ENCODE data around the gene ZNF680.
"Not testable (repeated sequence)": the region's sequence is repeated elsewhere in the genome, so short reads cannot be mapped to it uniquely, and the experiment has no call there.

DNA sequence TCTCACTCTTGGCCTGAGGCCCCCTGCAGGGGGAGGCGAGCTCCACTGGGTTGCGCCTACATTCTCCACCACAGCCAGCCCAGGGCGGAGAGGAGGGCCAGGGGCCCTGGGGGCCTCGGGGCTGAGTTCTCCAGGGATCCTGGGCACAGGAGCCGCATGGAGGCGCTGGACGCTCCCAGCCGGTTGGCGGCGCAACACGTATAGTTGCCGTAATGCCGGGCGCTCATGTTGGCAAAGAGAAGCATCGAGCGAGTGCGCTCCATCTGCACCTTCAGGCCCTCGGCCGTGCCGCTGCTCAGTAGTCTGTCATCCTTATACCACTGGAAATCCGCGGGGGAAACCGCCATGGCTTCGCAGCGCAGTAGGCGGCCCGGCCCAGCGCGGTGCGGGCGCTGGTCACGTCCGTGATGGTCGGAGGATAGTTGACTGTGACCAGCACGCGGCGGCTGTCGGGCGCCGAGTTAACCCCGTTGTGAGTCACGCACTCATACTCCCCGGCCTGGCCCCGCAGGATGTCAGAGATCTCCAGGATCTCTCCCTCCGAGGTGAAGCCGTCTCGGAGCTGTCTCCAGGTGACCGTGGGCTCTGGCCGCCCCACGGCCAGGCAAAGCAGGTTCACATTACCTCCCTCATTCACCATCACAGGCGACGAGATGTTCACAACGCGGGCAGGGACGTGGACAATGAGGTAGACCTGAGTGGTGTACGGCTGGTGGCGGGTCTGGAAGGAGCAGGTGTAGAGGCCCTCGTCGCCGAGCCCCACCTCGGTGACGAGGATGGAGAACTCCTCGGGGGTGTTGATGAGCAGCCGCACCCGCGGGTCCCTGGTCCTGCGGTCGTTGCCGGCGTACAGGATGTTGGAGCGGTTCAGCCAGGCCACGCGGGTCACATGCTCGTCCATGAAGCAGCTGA, 6.8 kb upstream of the ZNF680 start:
- TF ChIP-seq, protein P1, sequence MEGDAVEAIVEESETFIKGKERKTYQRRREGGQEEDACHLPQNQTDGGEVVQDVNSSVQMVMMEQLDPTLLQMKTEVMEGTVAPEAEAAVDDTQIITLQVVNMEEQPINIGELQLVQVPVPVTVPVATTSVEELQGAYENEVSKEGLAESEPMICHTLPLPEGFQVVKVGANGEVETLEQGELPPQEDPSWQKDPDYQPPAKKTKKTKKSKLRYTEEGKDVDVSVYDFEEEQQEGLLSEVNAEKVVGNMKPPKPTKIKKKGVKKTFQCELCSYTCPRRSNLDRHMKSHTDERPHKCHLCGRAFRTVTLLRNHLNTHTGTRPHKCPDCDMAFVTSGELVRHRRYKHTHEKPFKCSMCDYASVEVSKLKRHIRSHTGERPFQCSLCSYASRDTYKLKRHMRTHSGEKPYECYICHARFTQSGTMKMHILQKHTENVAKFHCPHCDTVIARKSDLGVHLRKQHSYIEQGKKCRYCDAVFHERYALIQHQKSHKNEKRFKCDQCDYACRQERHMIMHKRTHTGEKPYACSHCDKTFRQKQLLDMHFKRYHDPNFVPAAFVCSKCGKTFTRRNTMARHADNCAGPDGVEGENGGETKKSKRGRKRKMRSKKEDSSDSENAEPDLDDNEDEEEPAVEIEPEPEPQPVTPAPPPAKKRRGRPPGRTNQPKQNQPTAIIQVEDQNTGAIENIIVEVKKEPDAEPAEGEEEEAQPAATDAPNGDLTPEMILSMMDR (conservative IDR thresholded peaks at IDR 0.05; ENCODE audit: low read depth in 2 of 2): peak; percentile 31 to 47; a peak in 3 of 4 replicates
- not testable (repeated sequence) for TF ChIP-seq POLR2AphosphoS5 (IDR thresholded peaks at IDR 0.05; ENCODE audit: low read depth); EZH2 (IDR thresholded peaks at IDR 0.05; ENCODE audit: low read depth, unreplicated experiment); JUNB (IDR thresholded peaks at IDR 0.05; ENCODE audit: unreplicated experiment); EZH2phosphoT487 (IDR thresholded peaks at IDR 0.05; ENCODE audit: unreplicated experiment); ZNF114 (CRISPR knock-in tag; IDR thresholded peaks at IDR 0.05); ZNF331 (CRISPR knock-in tag; IDR thresholded peaks at IDR 0.05; ENCODE audit: low read depth); STAT1 (IDR thresholded peaks at IDR 0.05; ENCODE audit: unreplicated experiment)
- TF ChIP-seq, protein P2, sequence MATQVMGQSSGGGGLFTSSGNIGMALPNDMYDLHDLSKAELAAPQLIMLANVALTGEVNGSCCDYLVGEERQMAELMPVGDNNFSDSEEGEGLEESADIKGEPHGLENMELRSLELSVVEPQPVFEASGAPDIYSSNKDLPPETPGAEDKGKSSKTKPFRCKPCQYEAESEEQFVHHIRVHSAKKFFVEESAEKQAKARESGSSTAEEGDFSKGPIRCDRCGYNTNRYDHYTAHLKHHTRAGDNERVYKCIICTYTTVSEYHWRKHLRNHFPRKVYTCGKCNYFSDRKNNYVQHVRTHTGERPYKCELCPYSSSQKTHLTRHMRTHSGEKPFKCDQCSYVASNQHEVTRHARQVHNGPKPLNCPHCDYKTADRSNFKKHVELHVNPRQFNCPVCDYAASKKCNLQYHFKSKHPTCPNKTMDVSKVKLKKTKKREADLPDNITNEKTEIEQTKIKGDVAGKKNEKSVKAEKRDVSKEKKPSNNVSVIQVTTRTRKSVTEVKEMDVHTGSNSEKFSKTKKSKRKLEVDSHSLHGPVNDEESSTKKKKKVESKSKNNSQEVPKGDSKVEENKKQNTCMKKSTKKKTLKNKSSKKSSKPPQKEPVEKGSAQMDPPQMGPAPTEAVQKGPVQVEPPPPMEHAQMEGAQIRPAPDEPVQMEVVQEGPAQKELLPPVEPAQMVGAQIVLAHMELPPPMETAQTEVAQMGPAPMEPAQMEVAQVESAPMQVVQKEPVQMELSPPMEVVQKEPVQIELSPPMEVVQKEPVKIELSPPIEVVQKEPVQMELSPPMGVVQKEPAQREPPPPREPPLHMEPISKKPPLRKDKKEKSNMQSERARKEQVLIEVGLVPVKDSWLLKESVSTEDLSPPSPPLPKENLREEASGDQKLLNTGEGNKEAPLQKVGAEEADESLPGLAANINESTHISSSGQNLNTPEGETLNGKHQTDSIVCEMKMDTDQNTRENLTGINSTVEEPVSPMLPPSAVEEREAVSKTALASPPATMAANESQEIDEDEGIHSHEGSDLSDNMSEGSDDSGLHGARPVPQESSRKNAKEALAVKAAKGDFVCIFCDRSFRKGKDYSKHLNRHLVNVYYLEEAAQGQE (IDR thresholded peaks at IDR 0.05; ENCODE audit: unreplicated experiment): not testable (repeated sequence)
- peak; percentile 42; the same call in 1 of the 2 replicates for TF ChIP-seq CREB1 (CRISPR knock-in tag; IDR thresholded peaks at IDR 0.05; ENCODE audit: low read depth)
- TF ChIP-seq, protein P3, sequence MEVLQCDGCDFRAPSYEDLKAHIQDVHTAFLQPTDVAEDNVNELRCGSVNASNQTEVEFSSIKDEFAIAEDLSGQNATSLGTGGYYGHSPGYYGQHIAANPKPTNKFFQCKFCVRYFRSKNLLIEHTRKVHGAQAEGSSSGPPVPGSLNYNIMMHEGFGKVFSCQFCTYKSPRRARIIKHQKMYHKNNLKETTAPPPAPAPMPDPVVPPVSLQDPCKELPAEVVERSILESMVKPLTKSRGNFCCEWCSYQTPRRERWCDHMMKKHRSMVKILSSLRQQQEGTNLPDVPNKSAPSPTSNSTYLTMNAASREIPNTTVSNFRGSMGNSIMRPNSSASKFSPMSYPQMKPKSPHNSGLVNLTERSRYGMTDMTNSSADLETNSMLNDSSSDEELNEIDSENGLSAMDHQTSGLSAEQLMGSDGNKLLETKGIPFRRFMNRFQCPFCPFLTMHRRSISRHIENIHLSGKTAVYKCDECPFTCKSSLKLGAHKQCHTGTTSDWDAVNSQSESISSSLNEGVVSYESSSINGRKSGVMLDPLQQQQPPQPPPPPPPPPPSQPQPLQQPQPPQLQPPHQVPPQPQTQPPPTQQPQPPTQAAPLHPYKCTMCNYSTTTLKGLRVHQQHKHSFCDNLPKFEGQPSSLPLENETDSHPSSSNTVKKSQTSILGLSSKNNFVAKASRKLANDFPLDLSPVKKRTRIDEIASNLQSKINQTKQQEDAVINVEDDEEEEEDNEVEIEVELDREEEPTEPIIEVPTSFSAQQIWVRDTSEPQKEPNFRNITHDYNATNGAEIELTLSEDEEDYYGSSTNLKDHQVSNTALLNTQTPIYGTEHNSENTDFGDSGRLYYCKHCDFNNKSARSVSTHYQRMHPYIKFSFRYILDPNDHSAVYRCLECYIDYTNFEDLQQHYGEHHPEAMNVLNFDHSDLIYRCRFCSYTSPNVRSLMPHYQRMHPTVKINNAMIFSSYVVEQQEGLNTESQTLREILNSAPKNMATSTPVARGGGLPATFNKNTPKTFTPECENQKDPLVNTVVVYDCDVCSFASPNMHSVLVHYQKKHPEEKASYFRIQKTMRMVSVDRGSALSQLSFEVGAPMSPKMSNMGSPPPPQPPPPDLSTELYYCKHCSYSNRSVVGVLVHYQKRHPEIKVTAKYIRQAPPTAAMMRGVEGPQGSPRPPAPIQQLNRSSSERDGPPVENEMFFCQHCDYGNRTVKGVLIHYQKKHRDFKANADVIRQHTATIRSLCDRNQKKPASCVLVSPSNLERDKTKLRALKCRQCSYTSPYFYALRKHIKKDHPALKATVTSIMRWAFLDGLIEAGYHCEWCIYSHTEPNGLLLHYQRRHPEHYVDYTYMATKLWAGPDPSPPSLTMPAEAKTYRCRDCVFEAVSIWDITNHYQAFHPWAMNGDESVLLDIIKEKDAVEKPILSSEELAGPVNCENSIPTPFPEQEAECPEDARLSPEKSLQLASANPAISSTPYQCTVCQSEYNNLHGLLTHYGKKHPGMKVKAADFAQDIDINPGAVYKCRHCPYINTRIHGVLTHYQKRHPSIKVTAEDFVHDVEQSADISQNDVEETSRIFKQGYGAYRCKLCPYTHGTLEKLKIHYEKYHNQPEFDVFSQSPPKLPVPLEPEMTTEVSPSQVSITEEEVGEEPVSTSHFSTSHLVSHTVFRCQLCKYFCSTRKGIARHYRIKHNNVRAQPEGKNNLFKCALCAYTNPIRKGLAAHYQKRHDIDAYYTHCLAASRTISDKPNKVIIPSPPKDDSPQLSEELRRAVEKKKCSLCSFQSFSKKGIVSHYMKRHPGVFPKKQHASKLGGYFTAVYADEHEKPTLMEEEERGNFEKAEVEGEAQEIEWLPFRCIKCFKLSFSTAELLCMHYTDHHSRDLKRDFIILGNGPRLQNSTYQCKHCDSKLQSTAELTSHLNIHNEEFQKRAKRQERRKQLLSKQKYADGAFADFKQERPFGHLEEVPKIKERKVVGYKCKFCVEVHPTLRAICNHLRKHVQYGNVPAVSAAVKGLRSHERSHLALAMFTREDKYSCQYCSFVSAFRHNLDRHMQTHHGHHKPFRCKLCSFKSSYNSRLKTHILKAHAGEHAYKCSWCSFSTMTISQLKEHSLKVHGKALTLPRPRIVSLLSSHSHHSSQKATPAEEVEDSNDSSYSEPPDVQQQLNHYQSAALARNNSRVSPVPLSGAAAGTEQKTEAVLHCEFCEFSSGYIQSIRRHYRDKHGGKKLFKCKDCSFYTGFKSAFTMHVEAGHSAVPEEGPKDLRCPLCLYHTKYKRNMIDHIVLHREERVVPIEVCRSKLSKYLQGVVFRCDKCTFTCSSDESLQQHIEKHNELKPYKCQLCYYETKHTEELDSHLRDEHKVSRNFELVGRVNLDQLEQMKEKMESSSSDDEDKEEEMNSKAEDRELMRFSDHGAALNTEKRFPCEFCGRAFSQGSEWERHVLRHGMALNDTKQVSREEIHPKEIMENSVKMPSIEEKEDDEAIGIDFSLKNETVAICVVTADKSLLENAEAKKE (CRISPR knock-in tag; IDR thresholded peaks at IDR 0.05): not testable (repeated sequence)
- TF ChIP-seq, protein P4, sequence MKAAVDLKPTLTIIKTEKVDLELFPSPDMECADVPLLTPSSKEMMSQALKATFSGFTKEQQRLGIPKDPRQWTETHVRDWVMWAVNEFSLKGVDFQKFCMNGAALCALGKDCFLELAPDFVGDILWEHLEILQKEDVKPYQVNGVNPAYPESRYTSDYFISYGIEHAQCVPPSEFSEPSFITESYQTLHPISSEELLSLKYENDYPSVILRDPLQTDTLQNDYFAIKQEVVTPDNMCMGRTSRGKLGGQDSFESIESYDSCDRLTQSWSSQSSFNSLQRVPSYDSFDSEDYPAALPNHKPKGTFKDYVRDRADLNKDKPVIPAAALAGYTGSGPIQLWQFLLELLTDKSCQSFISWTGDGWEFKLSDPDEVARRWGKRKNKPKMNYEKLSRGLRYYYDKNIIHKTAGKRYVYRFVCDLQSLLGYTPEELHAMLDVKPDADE (IDR thresholded peaks at IDR 0.05): not testable (repeated sequence)

Measured in GM23338 (cell line).